Liver (tissue), 9 donors: ENCODE measurements around the gene ARHGAP19. TPM values are rescaled to one million over a fixed set of nuclear protein-coding genes. Genes with fewer than 3 reads are reported as not detected.

Experiments used
- DNase-seq: peaks from one replicate; pipeline ENCODE4 v3.0.0-alpha.2; 2017; ENCODE audit warnings: low spot score
- H3K27ac ChIP-seq, 2 donors: one replicate each; pipeline ENCODE4 v1.7.0; 2013; ENCODE audit warnings: inconsistent platforms in 2 of 2, low read length in 2 of 2, control low read depth in 1 of 2, low read depth in 1 of 2, mild to moderate bottlenecking in 1 of 2
- H3K27me3 ChIP-seq, 4 donors: one replicate each; pipeline versions ENCODE4 v1.6.1 to v1.7.0; 2013; ENCODE audit warnings: low read length in 3 of 4, inconsistent platforms in 1 of 4, mild to moderate bottlenecking in 1 of 4, moderate library complexity in 1 of 4; ENCODE audit not compliant: control insufficient read depth in 4 of 4, insufficient read depth in 4 of 4
- H3K36me3 ChIP-seq, 4 donors: one replicate each; pipeline versions ENCODE4 v1.6.1 to v1.7.0; 2013; ENCODE audit warnings: low read length in 3 of 4, mild to moderate bottlenecking in 3 of 4, low read depth in 1 of 4, moderate library complexity in 1 of 4; ENCODE audit not compliant: control insufficient read depth in 4 of 4, insufficient read depth in 3 of 4
- H3K4me1 ChIP-seq, 4 donors: one replicate each; pipeline versions ENCODE4 v1.6.1 to v1.7.0; 2013; ENCODE audit warnings: low read length in 3 of 4, mild to moderate bottlenecking in 3 of 4, moderate library complexity in 1 of 4; ENCODE audit not compliant: control insufficient read depth in 4 of 4, insufficient read depth in 4 of 4
- H3K4me3 ChIP-seq, 3 donors: one replicate each; pipeline versions ENCODE4 v1.6.1 to v1.7.0; 2013; ENCODE audit warnings: low read length in 3 of 3, control low read depth in 1 of 3, low read depth in 1 of 3, mild to moderate bottlenecking in 1 of 3
- H3K9ac ChIP-seq, 2 donors: one replicate each; pipeline ENCODE4 v1.7.0; 2013; ENCODE audit warnings: low read length in 2 of 2, mild to moderate bottlenecking in 2 of 2, moderate library complexity in 2 of 2, control low read depth in 1 of 2, low read depth in 1 of 2
- H3K9me3 ChIP-seq, 4 donors: one replicate each; pipeline versions ENCODE4 v1.6.1 to v1.7.0; 2013; ENCODE audit warnings: low read length in 3 of 4; ENCODE audit not compliant: control insufficient read depth in 4 of 4
- EGR1 ChIP-seq, 2 donors: IDR thresholded peaks; 2 replicates each; pipeline ENCODE4 v1.6.1; 2016 to 2018; ENCODE audit warnings: antibody characterized with exemption in 2 of 2, low read depth in 2 of 2
- FOXA1 ChIP-seq: IDR thresholded peaks from 2 replicates; pipeline ENCODE4 v1.6.1; 2016; ENCODE audit warnings: antibody characterized with exemption
- FOXA2 ChIP-seq: IDR thresholded peaks from 2 replicates; pipeline ENCODE4 v1.6.1; 2016; ENCODE audit warnings: antibody characterized with exemption
- RAD21 ChIP-seq, 2 donors: IDR thresholded peaks; 2 replicates each; pipeline ENCODE4 v1.6.1; 2016; ENCODE audit warnings: antibody characterized with exemption in 2 of 2, mild to moderate bottlenecking in 2 of 2
- SP1 ChIP-seq: IDR thresholded peaks from 2 replicates; pipeline ENCODE4 v1.6.1; 2018; ENCODE audit warnings: antibody characterized with exemption, mild to moderate bottlenecking
- TAF1 ChIP-seq: conservative IDR thresholded peaks from 2 replicates; pipeline ENCODE4 v1.6.1; 2016; ENCODE audit warnings: antibody characterized with exemption, mild to moderate bottlenecking
- WGBS: extraction: QIAGEN DNeasy Blood & Tissue Kit; methylation state at CpG from one replicate; pipeline ENCODE4 v1.1.7; 2013; 5-methylcytosine and 5-hydroxymethylcytosine counted together
- polyA plus RNA-seq, 2 donors: library from polyadenylated mRNA; stranded (reverse) in 1 of 2; unstranded in 1 of 2; fragments of 200-250 nt in 1 of 2; fragments of >200 nt in 1 of 2; fragmentation: Nextera tagmentation in 1 of 2; extraction: Ambion mirVana in 1 of 2; gene quantifications; one replicate each; pipeline versions ENCODE4 v1.2.1 to v1.2.3, GENCODE V29; 2013 to 2015
- total RNA-seq, 2 donors: library from RNA; depleted of rRNA; stranded (reverse); fragments of >200 nt; gene quantifications; one replicate each; pipeline ENCODE4 v1.2.3, GENCODE V29; 2014
- TF ChIP-seq, protein P1 (sequence below): IDR thresholded peaks from 2 replicates; pipeline ENCODE4 v1.6.1; 2016; ENCODE audit warnings: antibody characterized with exemption
- TF ChIP-seq, protein P2 (sequence below): IDR thresholded peaks from 2 replicates; pipeline ENCODE4 v1.6.1; 2016; ENCODE audit warnings: antibody characterized with exemption
- TF ChIP-seq, protein P3 (sequence below): IDR thresholded peaks from 2 replicates; pipeline ENCODE4 v1.6.1; 2016; ENCODE audit warnings: antibody characterized with exemption, mild to moderate bottlenecking
- donor health status: healthy.
- donor health status: healthy.
- donor health status: healthy.
- donor health status: healthy.
- donor health status: healthy.

The ARHGAP19 gene
- total and polyA plus RNA-seq, 4 donors = 1.6 to 23.4 (median 3.6) TPM

DNA sequence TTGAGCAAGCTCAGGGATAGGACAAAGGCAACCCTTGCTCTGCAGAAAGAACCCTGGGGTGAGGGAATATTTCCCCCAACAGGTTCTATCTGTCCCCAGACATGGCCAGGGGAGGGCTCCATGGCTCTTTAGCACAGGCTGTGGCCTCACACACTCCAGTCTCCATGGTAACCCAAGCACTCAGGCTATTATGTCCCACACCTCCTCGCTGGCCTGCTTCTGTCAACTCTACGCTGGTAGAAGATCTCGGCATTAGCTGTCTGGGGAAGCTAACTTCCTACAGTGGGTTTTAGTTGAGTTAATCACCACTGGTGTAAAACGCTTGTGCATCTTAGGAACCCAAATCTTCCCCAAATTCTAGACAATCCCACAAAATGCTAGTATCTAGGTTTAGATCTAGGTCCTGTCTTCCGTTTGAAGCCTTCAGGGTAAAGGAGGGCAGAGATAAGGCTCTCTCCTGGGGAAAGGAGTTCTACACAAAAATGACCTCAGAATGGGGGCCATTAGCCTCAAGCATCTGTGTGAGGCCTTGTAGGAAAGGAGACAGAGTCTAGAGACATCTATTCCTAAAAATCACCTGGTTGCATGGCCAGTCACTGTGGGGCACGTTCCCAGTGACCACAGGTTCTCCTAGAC lies 70.0 kb downstream of the ARHGAP19 start:
- no peaks in the 10 kb centered on the region for H3K9me3 ChIP-seq
- DNase-seq = no peak
- no peaks in the 10 kb centered on the region for H3K27me3 ChIP-seq
- no peaks in the 10 kb centered on the region for H3K4me1 ChIP-seq
- no peak overlapping the region for H3K9ac ChIP-seq
- 96% methylated on average over 6 of the region's 6 CpGs for WGBS
- no peak overlapping the region for H3K4me3 ChIP-seq
- no peak for TF ChIP-seq RAD21 (IDR thresholded peaks at IDR 0.05)
- peaks cover 0 to 6% (median 2%) of the 10 kb centered on the region in 4 donors for H3K36me3 ChIP-seq
- H3K27ac ChIP-seq = no peak overlapping the region

DNA sequence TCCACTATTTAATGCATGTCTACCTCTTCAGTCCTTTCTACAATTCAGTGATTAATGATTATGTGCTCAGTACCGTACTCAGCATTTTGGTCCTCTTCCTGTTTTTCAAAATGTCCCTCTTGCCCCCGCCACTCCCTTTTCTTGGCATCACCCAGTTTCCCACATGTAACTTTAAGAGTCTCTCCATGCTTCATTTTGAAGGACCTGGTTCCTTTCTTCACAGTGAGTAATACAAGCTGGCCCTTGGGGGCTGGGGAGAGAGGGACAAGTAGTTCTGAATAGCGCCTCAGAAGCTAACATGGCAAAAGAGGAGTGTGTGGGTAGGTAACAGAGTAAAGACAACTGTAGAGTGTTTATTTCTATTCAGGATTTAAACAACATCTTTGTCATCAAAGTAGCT lies 72.1 kb downstream of the ARHGAP19 start:
- Histone ChIP-seq H3K27ac (no peak overlapping the region), H3K9ac (no peak overlapping the region), H3K36me3 (peaks cover 0 to 6% (median 2%) of the 10 kb centered on the region in 4 donors), H3K4me3 (no peak overlapping the region), H3K27me3 (no peaks in the 10 kb centered on the region), H3K4me1 (no peaks in the 10 kb centered on the region), H3K9me3 (no peaks in the 10 kb centered on the region)
- no peak for DNase-seq
- WGBS = 88% methylated on average over 3 of the region's 3 CpGs
- TF ChIP-seq FOXA2 (no peak), FOXA1 (no peak), SP1 (no peak), EGR1 (IDR thresholded peaks at IDR 0.05; ENCODE audit: low read depth in 2 of 2) (no peak), TAF1 (no peak), RAD21 (IDR thresholded peaks at IDR 0.05) (no peak)
- TF ChIP-seq, protein P1, sequence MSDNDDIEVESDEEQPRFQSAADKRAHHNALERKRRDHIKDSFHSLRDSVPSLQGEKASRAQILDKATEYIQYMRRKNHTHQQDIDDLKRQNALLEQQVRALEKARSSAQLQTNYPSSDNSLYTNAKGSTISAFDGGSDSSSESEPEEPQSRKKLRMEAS = no peak
- TF ChIP-seq, protein P2, sequence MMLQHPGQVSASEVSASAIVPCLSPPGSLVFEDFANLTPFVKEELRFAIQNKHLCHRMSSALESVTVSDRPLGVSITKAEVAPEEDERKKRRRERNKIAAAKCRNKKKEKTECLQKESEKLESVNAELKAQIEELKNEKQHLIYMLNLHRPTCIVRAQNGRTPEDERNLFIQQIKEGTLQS = no peak
- TF ChIP-seq, protein P3, sequence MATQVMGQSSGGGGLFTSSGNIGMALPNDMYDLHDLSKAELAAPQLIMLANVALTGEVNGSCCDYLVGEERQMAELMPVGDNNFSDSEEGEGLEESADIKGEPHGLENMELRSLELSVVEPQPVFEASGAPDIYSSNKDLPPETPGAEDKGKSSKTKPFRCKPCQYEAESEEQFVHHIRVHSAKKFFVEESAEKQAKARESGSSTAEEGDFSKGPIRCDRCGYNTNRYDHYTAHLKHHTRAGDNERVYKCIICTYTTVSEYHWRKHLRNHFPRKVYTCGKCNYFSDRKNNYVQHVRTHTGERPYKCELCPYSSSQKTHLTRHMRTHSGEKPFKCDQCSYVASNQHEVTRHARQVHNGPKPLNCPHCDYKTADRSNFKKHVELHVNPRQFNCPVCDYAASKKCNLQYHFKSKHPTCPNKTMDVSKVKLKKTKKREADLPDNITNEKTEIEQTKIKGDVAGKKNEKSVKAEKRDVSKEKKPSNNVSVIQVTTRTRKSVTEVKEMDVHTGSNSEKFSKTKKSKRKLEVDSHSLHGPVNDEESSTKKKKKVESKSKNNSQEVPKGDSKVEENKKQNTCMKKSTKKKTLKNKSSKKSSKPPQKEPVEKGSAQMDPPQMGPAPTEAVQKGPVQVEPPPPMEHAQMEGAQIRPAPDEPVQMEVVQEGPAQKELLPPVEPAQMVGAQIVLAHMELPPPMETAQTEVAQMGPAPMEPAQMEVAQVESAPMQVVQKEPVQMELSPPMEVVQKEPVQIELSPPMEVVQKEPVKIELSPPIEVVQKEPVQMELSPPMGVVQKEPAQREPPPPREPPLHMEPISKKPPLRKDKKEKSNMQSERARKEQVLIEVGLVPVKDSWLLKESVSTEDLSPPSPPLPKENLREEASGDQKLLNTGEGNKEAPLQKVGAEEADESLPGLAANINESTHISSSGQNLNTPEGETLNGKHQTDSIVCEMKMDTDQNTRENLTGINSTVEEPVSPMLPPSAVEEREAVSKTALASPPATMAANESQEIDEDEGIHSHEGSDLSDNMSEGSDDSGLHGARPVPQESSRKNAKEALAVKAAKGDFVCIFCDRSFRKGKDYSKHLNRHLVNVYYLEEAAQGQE = no peak

DNA sequence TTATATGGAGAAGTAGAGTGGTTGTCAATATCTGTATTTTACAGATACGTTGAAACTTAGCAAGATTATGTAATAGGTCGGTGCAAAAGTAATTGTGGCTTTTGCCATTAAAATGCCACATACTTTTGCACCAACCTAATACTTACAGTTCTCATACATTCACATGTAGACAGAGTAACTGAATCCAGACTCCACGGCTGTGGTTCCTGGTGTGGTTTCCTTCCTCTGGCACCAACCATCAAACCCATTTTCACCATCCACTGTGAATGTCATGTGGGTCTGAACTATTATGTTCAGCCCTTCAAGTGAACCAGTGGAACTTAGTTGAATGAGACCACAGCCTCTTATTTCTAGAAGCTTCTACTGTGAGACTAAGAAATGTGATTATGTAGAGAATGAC lies 75.1 kb downstream of the ARHGAP19 start:
- no peak for DNase-seq
- H3K36me3 ChIP-seq = no peaks in the 10 kb centered on the region
- 84% methylated on average over 3 of the region's 3 CpGs for WGBS
- no peak overlapping the region for H3K4me3 ChIP-seq
- H3K27ac ChIP-seq = no peak overlapping the region
- H3K4me1 ChIP-seq = no peaks in the 10 kb centered on the region
- H3K9me3 ChIP-seq = no peaks in the 10 kb centered on the region
- TF ChIP-seq SP1 = no peak
- H3K27me3 ChIP-seq = no peaks in the 10 kb centered on the region
- H3K9ac ChIP-seq = no peak overlapping the region
